GM12873 (cell line): ENCODE measurements around the gene OLFM1.

ENCODE experiments used
- TF ChIP-seq, protein P1 (sequence below): IDR thresholded peaks from 2 replicates; pipeline ENCODE4 v1.5.1; 2012; ENCODE audit warnings: low read depth, mild to moderate bottlenecking, moderate library complexity, low read length, control low read depth; ENCODE audit not compliant: insufficient read depth; ENCODE audit errors: missing control alignments

OLFM1 gene

DNA sequence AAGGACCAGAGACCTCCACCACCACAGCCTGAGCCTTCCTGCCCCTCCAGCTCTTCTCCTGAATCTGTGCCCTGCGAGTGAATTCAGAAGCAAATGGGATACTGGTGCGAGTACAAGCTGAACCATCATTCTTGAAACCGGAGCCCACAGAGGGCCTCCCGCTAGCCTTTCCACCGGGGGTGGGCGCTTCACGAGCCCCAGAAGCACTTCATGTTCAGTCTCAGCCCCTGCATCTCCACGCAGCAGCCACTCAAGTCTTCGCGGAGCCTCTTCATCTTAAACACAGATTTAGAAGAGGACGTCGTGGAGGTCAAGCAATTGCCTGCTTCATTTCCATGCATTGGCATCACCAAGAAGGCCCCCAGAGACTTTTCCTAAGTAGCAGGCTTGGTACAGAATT, 26.0 kb upstream of the OLFM1 start:
- TF ChIP-seq, protein P1, sequence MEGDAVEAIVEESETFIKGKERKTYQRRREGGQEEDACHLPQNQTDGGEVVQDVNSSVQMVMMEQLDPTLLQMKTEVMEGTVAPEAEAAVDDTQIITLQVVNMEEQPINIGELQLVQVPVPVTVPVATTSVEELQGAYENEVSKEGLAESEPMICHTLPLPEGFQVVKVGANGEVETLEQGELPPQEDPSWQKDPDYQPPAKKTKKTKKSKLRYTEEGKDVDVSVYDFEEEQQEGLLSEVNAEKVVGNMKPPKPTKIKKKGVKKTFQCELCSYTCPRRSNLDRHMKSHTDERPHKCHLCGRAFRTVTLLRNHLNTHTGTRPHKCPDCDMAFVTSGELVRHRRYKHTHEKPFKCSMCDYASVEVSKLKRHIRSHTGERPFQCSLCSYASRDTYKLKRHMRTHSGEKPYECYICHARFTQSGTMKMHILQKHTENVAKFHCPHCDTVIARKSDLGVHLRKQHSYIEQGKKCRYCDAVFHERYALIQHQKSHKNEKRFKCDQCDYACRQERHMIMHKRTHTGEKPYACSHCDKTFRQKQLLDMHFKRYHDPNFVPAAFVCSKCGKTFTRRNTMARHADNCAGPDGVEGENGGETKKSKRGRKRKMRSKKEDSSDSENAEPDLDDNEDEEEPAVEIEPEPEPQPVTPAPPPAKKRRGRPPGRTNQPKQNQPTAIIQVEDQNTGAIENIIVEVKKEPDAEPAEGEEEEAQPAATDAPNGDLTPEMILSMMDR: no peak

DNA sequence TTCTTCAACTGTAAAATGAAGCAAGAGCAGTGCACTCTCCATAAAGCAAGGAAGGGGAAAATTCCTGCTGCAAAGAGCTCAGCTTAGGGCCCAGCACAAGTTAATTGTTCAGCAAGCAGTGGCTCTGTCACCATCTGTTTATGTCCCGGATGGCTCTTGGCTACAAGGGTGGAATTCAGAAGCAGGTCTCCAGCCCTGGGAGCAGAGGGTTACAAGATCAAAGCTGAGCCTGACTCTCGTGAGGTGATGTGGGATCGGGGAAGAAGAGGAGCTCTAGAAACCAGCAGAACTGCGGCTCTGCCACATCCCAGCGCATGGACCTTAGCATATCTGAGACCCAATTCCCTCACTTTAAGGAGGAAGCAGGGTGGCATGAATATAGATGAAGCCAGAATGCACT, 25.2 kb upstream of the OLFM1 start:
- TF ChIP-seq, protein P1: no peak

DNA sequence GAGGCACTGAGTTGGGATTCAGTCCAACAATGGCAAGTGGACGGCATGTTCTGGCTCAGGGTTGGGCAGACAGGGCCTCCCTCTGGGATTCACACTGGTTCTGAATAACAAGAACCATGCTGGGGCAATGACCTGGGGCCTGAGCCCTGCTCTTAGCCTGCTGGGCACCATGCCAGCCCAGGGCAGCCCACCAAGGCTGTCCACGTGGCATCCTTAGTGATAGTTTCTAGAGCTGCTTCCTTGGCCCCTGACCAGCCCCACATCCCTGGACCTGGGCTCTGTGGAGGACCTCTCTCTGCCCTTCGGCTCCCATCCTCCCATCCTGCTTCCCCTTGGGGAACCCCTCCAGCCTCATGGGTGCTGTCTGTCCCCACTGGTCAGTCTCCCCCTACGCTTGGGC, 22.3 kb upstream of the OLFM1 start:
- TF ChIP-seq, protein P1: no peak

DNA sequence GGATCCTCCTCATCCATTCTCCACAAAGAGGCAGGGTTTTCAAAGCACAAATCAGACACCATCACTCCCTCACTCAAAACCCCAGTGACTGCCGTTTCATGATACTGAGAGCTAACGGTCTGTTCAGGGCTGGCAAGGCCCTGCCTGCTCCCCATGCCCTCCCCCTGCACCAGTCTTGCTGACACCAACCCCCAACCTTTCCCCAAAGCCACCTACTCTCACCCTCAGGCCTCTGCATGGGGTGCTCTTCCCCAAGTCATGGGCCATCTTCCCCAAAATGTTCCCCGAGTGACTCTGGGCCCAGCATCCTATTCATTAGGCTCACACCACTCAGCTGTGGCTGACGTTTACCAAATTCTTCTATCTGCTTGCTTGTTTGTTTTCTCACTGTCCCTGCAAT, 21.7 kb upstream of the OLFM1 start:
- TF ChIP-seq, protein P1: no peak

DNA sequence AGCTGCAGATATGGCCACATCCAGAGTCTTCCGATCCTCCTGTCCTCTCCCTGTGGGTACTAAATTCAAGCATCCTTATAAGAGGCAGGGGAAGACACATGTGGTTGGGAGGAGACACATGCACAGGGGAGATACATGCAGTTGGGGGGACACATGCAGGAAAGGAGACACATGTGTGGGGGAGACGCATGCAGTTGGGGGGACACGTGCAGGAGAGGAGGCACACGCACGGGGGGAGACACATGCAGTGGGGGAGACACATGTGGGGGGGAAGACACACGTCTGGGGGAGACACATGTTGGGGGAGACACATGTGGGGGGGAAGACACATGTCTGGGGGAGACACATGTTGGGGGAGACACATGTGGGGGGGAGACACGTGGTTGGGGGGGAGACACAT, 21.2 kb upstream of the OLFM1 start:
- TF ChIP-seq, protein P1: no peak

DNA sequence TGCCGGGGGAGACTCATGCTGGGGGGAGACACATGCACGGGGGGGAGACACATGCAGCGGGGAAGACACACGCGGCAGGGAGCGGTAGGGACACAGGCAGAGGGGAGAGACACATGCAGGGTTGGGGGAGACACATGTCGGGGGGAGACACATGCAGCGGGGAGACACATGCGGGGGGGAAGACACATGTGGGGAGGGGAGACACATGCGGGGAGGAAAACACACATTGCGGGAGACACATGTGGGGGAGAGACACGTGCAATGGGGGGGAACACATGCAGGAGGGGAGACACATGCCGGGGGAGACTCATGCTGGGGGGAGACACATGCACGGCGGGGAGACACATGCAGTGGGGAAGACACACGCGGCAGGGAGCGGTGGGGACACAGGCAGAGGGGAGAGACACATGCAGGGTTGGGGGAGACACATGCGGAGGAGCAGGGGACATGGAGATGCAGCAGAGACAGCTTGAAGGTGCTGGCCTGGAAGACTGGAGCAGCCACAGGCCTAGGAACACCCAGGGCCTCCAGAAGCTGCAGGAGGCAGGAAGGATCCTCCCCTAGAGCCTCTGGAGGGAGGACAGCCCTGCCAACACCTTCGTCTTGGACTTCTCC, 20.3 kb upstream of the OLFM1 start:
- TF ChIP-seq, protein P1: no peak

DNA sequence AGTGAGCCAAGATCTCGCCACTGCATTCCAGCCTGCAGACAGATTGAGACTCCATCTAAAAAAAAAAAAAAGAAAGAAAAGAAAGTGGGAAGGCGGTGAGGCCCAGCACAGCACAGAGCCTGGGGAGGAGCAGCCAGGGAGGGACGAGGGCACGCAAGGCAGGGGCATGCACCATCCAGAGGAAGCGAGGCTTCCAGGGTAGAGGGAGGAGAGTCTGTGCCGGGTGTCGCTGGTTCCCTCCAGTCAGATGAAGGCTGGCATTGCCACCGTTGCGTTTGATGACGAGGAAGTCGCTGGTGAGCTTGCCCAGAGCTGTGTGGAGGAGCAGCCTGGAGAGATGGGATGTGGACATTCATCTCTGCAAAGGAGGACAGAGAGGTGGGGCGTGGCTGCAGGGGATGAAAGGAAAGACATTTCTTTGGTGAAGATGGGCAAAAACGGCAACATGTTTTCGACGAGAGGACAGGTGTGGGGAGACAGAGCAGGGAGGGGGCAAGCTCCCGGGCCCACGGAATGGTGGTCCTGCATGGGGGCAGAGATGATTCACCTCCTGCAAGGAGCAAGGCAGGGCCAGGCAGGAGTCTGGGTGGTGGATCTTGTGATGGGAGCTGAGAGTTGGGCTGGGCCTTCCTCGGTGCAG, 18.6 kb upstream of the OLFM1 start:
- TF ChIP-seq, protein P1: no peak
